IMR-90 (cell line): ENCODE data around the gene RMC1. TPM values are rescaled to one million over a fixed set of nuclear protein-coding genes. Genes with fewer than 3 reads are reported as not detected.

ENCODE experiments used
- ATAC-seq: fragments of 200-7000 bp; cut with Tn5 transposase; 2 replicates; pipeline ENCODE4 v1.9.1; 2020; ENCODE audit warnings: low read depth, mild to moderate bottlenecking, moderate library complexity
- BruUV-seq: library from RNA; stranded (reverse); fragments of 400-500 nt; replicated peaks from 2 replicates; lab custom pipeline; 2021; lab: Mats Ljungman, UMichigan
- CTCF ChIA-PET: fragments of 300-600 bp; formaldehyde crosslinking; extraction: SDS; loops from one replicate; lab custom pipeline; 2021; ENCODE audit warnings: antibody characterized with exemption; lab: Yijun Ruan, JAX
- POLR2A ChIA-PET: fragments of 300-600 bp; sonication (Branson Sonifier 250); formaldehyde crosslinking; loops from one replicate; lab custom pipeline; 2022; ENCODE audit warnings: antibody characterized with exemption; ENCODE audit not compliant: unreplicated experiment; lab: Charles Lee
- DNase-seq: peaks from one replicate; pipeline ENCODE4 v3.0.0; 2013
- H2AFZ ChIP-seq: replicated peaks from 2 replicates; pipeline ENCODE3; 2013; ENCODE audit warnings: low read length, mild to moderate bottlenecking; ENCODE audit not compliant: poor library complexity
- H2AK5ac ChIP-seq: 2 replicates; pipeline ENCODE4 v1.6.1; 2013; ENCODE audit warnings: low read depth, low read length, inconsistent platforms
- H2AK9ac ChIP-seq: replicated peaks from 2 replicates; pipeline ENCODE3; 2013; ENCODE audit warnings: mild to moderate bottlenecking, low read depth, low read length, moderate library complexity; ENCODE audit not compliant: poor library complexity
- H2BK120ac ChIP-seq: 2 replicates; pipeline ENCODE4 v1.6.1; 2013; ENCODE audit warnings: low read depth, low read length, inconsistent platforms
- H2BK15ac ChIP-seq: 3 replicates; pipeline ENCODE4 v1.6.1; 2013; ENCODE audit warnings: low read depth, low read length, inconsistent platforms
- H2BK20ac ChIP-seq: 2 replicates; pipeline ENCODE4 v1.6.1; 2013; ENCODE audit warnings: low read depth, mild to moderate bottlenecking, inconsistent platforms, low read length, moderate library complexity
- H2BK5ac ChIP-seq: 2 replicates; pipeline ENCODE4 v1.6.1; 2013; ENCODE audit warnings: mild to moderate bottlenecking, low read depth, low read length, inconsistent platforms; ENCODE audit not compliant: poor library complexity, severe bottlenecking
- H3K14ac ChIP-seq: replicated peaks from 2 replicates; pipeline ENCODE4 v1.6.1; 2013; ENCODE audit warnings: low read depth, low read length, inconsistent platforms
- H3K18ac ChIP-seq: 2 replicates; pipeline ENCODE4 v1.6.1; 2013; ENCODE audit warnings: low read depth, low read length, control low read depth
- H3K23ac ChIP-seq: 2 replicates; pipeline ENCODE4 v1.6.1; 2013; ENCODE audit warnings: low read depth, low read length, inconsistent platforms
- H3K27ac ChIP-seq: 2 replicates; pipeline ENCODE4 v1.5.1; 2013; ENCODE audit warnings: mild to moderate bottlenecking, control low read depth, low read length; ENCODE audit not compliant: insufficient read depth
- H3K27me3 ChIP-seq: 2 replicates; pipeline ENCODE4 v1.6.1; 2013; ENCODE audit warnings: low read length; ENCODE audit not compliant: control insufficient read depth, insufficient read depth
- H3K36me3 ChIP-seq: 2 replicates; pipeline ENCODE4 v1.6.1; 2013; ENCODE audit warnings: low read length, mixed read lengths; ENCODE audit not compliant: control insufficient read depth, insufficient read depth
- H3K4ac ChIP-seq: 2 replicates; pipeline ENCODE4 v1.6.1; 2013; ENCODE audit warnings: low read depth, low read length, inconsistent platforms
- H3K4me1 ChIP-seq: 2 replicates; pipeline ENCODE4 v1.6.1; 2013; ENCODE audit warnings: low read length, mixed read lengths; ENCODE audit not compliant: control insufficient read depth, insufficient read depth
- H3K4me2 ChIP-seq: 2 replicates; pipeline ENCODE4 v1.6.1; 2013; ENCODE audit warnings: low read depth, mild to moderate bottlenecking, control low read depth, low read length, moderate library complexity
- H3K4me3 ChIP-seq: 2 replicates; pipeline ENCODE4 v1.5.1; 2013; ENCODE audit warnings: low read depth, mild to moderate bottlenecking, control low read depth, low read length, moderate library complexity; ENCODE audit not compliant: insufficient read depth
- H3K56ac ChIP-seq: 2 replicates; pipeline ENCODE4 v1.6.1; 2013; ENCODE audit warnings: low read length, inconsistent platforms; ENCODE audit not compliant: insufficient read depth; ENCODE audit errors: extremely low read depth
- H3K79me1 ChIP-seq, 2 experiments: 2 replicates each; pipeline ENCODE4 v1.6.1; 2013; ENCODE audit warnings: low read length in 2 of 2, inconsistent platforms in 1 of 2, low read depth in 1 of 2
- H3K9ac ChIP-seq: 2 replicates; pipeline ENCODE4 v1.6.1; 2013; ENCODE audit warnings: low read depth, low read length, control low read depth
- H3K9me1 ChIP-seq: 2 replicates; pipeline ENCODE4 v1.6.1; 2013; ENCODE audit warnings: low read length, inconsistent platforms; ENCODE audit not compliant: insufficient read depth
- H3K9me3 ChIP-seq: 2 replicates; pipeline ENCODE4 v1.6.1; 2013; ENCODE audit warnings: low read length; ENCODE audit not compliant: control insufficient read depth, insufficient read depth
- H4K20me1 ChIP-seq: 2 replicates; pipeline ENCODE4 v1.6.1; 2013; ENCODE audit warnings: low read length, inconsistent platforms; ENCODE audit not compliant: insufficient read depth
- H4K5ac ChIP-seq: 2 replicates; pipeline ENCODE4 v1.6.1; 2013; ENCODE audit warnings: mild to moderate bottlenecking, low read depth, low read length, control low read depth
- H4K8ac ChIP-seq, 2 experiments: 2 replicates each; pipeline ENCODE4 v1.6.1; 2013; ENCODE audit warnings: low read depth in 2 of 2, low read length in 2 of 2, control low read depth in 1 of 2, inconsistent platforms in 1 of 2
- H4K91ac ChIP-seq: 2 replicates; pipeline ENCODE4 v1.6.1; 2013; ENCODE audit warnings: low read depth, low read length, inconsistent platforms; ENCODE audit not compliant: insufficient read depth
- BHLHE40 ChIP-seq: fragments of 150-350 bp; IDR thresholded peaks from 2 replicates; pipeline ENCODE4 v1.6.1; 2016; ENCODE audit warnings: mild to moderate bottlenecking, low read depth, low read length
- CEBPB ChIP-seq: IDR thresholded peaks from 2 replicates; pipeline ENCODE4 v1.6.1; 2012; ENCODE audit warnings: low read depth, low read length, improper control_type of control experiment
- CTCF ChIP-seq: conservative IDR thresholded peaks from 2 replicates; pipeline ENCODE4 v1.5.1; 2012; ENCODE audit warnings: mild to moderate bottlenecking, low read depth, low read length, improper control_type of control experiment
- ELK1 ChIP-seq: fragments of 150-350 bp; IDR thresholded peaks from 2 replicates; pipeline ENCODE4 v1.6.1; 2016; ENCODE audit warnings: low read depth, mild to moderate bottlenecking, low read length, moderate library complexity, borderline replicate concordance
- MAZ ChIP-seq: IDR thresholded peaks from 2 replicates; pipeline ENCODE4 v1.6.1; 2012; ENCODE audit warnings: low read depth, mild to moderate bottlenecking, low read length, improper control_type of control experiment, moderate library complexity, borderline replicate concordance
- NFE2L2 ChIP-seq: fragments of 150-350 bp; IDR thresholded peaks from 2 replicates; pipeline ENCODE4 v1.6.1; 2016; ENCODE audit warnings: low read depth, mild to moderate bottlenecking, low read length
- POLR2A ChIP-seq: IDR thresholded peaks from 2 replicates; pipeline ENCODE4 v1.6.1; 2012; ENCODE audit warnings: mild to moderate bottlenecking, low read depth, low read length
- RAD21 ChIP-seq: IDR thresholded peaks from 2 replicates; pipeline ENCODE4 v1.6.1; 2012; ENCODE audit warnings: low read length, improper control_type of control experiment
- RCOR1 ChIP-seq: IDR thresholded peaks from 2 replicates; pipeline ENCODE4 v1.6.1; 2012; ENCODE audit warnings: mild to moderate bottlenecking, low read length, improper control_type of control experiment; ENCODE audit not compliant: insufficient replicate concordance
- RFX5 ChIP-seq: IDR thresholded peaks from 2 replicates; pipeline ENCODE4 v1.8.0; 2012; ENCODE audit warnings: low read depth, mild to moderate bottlenecking, low read length, moderate library complexity
- SMC3 ChIP-seq: fragments of 150-350 bp; IDR thresholded peaks from 2 replicates; pipeline ENCODE4 v1.6.1; 2016; ENCODE audit warnings: low read depth, mild to moderate bottlenecking, antibody characterized with exemption, low read length, moderate library complexity
- WGBS, 2 experiments: methylation state at CpG; one replicate each; pipeline versions ENCODE4 v1.1.5 to v1.1.7; 2013; ENCODE audit warnings: missing lambda C conversion rate in 2 of 2; ENCODE audit not compliant: insufficient read length in 1 of 2; ENCODE audit errors: extremely low coverage in 2 of 2; 5-methylcytosine and 5-hydroxymethylcytosine counted together
- dilution Hi-C: fragments of 300-500 bp; cut with HindIII; formaldehyde crosslinking; loops from one replicate; pipeline ENCODE4 v1.14.3; 2018; ENCODE audit warnings: low sequenced_read_pairs; ENCODE audit not compliant: unreplicated experiment
- in situ Hi-C: fragments of 300-500 bp; cut with MboI; formaldehyde crosslinking; loops from 3 replicates; pipeline ENCODE4 v1.14.3; 2019; ENCODE audit warnings: low sequenced_read_pairs, inconsistent platforms, mixed read lengths
- intact Hi-C: fragments of 100-400 bp; cut with micrococcal nuclease; formaldehyde crosslinking; loops from 2 replicates; pipeline ENCODE4 v1.10.0; 2022
- polyA plus RNA-seq, 3 experiments: library from polyadenylated mRNA; depleted of rRNA; stranded (reverse); fragments of >200 nt; gene quantifications; 2 replicates each; pipeline ENCODE4 v1.2.3, GENCODE V29; 2012; ENCODE audit warnings: low replicate concordance in 1 of 3
- total RNA-seq: library from RNA; depleted of rRNA; stranded (reverse); fragments of >200 nt; gene quantifications from 2 replicates; pipeline ENCODE4 v1.2.3, GENCODE V29; 2012
- TF ChIP-seq, protein P1 (sequence below): fragments of 150-350 bp; IDR thresholded peaks from 2 replicates; pipeline ENCODE4 v1.6.1; 2017; ENCODE audit warnings: mild to moderate bottlenecking, antibody characterized with exemption, low read length, low read depth

The RMC1 gene
- total and polyA plus RNA-seq, 2 of the 4 experiments (the other 2 are of a cell fraction) = 14.2 to 18.0 TPM

DNA sequence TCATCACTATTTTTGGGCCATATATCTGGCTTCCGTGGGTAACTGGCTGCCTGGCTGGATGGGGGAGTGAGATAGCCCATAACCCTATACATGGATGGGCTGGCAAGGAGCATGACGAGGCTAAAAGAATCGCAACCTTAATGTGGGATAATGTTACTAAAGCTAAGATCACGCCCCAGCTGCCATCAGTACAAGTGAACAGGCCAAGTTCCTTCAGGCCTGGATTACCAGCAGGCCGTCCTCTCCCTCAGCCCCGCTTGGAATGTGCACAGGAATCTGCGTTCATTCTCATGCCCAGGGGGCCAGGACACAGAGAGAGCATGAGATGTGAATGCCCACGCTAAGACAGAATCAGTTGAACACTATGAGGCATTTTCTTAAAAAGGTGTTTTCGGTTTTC is 34.7 kb downstream of the RMC1 start:
- WGBS, 2 experiments = 100% methylated on average over 2 of the region's 9 CpGs; no CpG with 5 or more reads in 1 of the 2 experiments
- Histone ChIP-seq H2BK15ac (no peak overlapping the region), H3K4me3 (no peak overlapping the region), H3K4me2 (no peak overlapping the region), H3K27me3 (no peaks in the 10 kb centered on the region), H4K91ac (no peak overlapping the region), H3K18ac (no peak overlapping the region), H2AK5ac (no peak overlapping the region), H3K79me1 (0 out of 4 replicates have a peak, but pooled peaks cover 0 to 7% of the 10 kb centered on the region in 2 experiments), H2BK20ac (no peak overlapping the region), H3K56ac (no peak overlapping the region), H3K9me3 (no peaks in the 10 kb centered on the region), H4K20me1 (no peaks in the 10 kb centered on the region; the same call in 1 of the 2 replicates), H3K9me1 (peaks cover 7% of the 10 kb centered on the region), H3K27ac (no peak overlapping the region), H3K4ac (no peak overlapping the region), H4K8ac (no peak overlapping the region), H3K36me3 (peaks cover 71% of the 10 kb centered on the region), H2BK120ac (no peak overlapping the region), H4K5ac (no peak overlapping the region), H2AK9ac (no peak overlapping the region), H3K9ac (no peak overlapping the region), H3K23ac (no peak overlapping the region), H3K14ac (no peak overlapping the region), H2BK5ac (no peak overlapping the region), H2AFZ (no peak overlapping the region), H3K4me1 (no peaks in the 10 kb centered on the region)
- DNase-seq (no peak), ATAC-seq (no peak)
- TF ChIP-seq MAZ (no peak), CEBPB (no peak), ELK1 (no peak), RAD21 (no peak), CTCF (no peak), RCOR1 (no peak), SMC3 (no peak), NFE2L2 (no peak), RFX5 (no peak), POLR2A (no peak), BHLHE40 (no peak)
- TF ChIP-seq, protein P1, sequence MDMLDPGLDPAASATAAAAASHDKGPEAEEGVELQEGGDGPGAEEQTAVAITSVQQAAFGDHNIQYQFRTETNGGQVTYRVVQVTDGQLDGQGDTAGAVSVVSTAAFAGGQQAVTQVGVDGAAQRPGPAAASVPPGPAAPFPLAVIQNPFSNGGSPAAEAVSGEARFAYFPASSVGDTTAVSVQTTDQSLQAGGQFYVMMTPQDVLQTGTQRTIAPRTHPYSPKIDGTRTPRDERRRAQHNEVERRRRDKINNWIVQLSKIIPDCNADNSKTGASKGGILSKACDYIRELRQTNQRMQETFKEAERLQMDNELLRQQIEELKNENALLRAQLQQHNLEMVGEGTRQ = no peak
- BruUV-seq = no TSS peak
- CTCF ChIA-PET = no interaction called here
- dilution Hi-C loops (no loop called here), in situ Hi-C loops (no loop called here), intact Hi-C loops (no loop called here)
- POLR2A ChIA-PET = no interaction called here
